COLO668 (cell line): ENCODE data around the gene C1QTNF12.
"Not testable (repeated sequence)": the region's sequence is repeated elsewhere in the genome, so short reads cannot be mapped to it uniquely, and the experiment has no call there.

Experiments used
- DNase-seq: peaks from one replicate; lab custom pipeline; 2025; ENCODE audit not compliant: unreplicated experiment; lab: John Stamatoyannopoulos, UW

Gene C1QTNF12

GRCh38 chr1:1259951-1260600 lies 13.6 kb upstream of the C1QTNF12 start:
- DNase-seq, result no peak

GRCh38 chr1:1259540-1259939 lies 13.0 kb upstream of the C1QTNF12 start:
- DNase-seq, result no peak

- no peak for DNase-seq
These were observed 12.6 kb upstream of the C1QTNF12 start for GRCh38 chr1:1259119-1259488.

GRCh38 chr1:1256956-1257871 lies 10.7 kb upstream of the C1QTNF12 start:
- DNase-seq, result no peak

GRCh38 chr1:1255611-1256010 lies 9.1 kb upstream of the C1QTNF12 start:
- no peak for DNase-seq

GRCh38 chr1:1255078-1255477 lies 8.6 kb upstream of the C1QTNF12 start:
- no peak for DNase-seq

GRCh38 chr1:1254667-1254998 lies 8.1 kb upstream of the C1QTNF12 start:
- no peak for DNase-seq

- DNase-seq, result no peak
These were observed 7.6 kb upstream of the C1QTNF12 start for GRCh38 chr1:1253972-1254666.

- no peak for DNase-seq
These were observed 6.8 kb upstream of the C1QTNF12 start for GRCh38 chr1:1253314-1253713.

- peak; percentile 77 for DNase-seq
These were observed 4.3 kb upstream of the C1QTNF12 start for GRCh38 chr1:1250786-1251284.

- DNase-seq, result not testable (repeated sequence)
These were observed 1.7 kb upstream of the C1QTNF12 start for GRCh38 chr1:1248009-1248913.

- DNase-seq, result no peak
These were observed 905 bp upstream of the C1QTNF12 start for GRCh38 chr1:1247341-1247913.

- no peak for DNase-seq
These were observed 525 bp downstream of the C1QTNF12 start for GRCh38 chr1:1245817-1246576.

- DNase-seq, result no peak
These were observed 1.2 kb downstream of the C1QTNF12 start for GRCh38 chr1:1245178-1245816.

- DNase-seq, result no peak
These were observed 2.2 kb downstream of the C1QTNF12 start for GRCh38 chr1:1244192-1244811.

- DNase-seq, result no peak
These were observed 2.7 kb downstream of the C1QTNF12 start for GRCh38 chr1:1243807-1244191.

GRCh38 chr1:1243266-1243660 lies 3.3 kb downstream of the C1QTNF12 start:
- no peak for DNase-seq

- no peak for DNase-seq
These were observed 3.9 kb downstream of the C1QTNF12 start for GRCh38 chr1:1242461-1243265.
